GM12878 (cell line): Measurements from ENCODE around the gene FLNC. TPM values are rescaled to one million over a fixed set of nuclear protein-coding genes. Genes with fewer than 3 reads are reported as not detected.

Experiments
- ATAC-seq: fragments of 200-7000 bp; cut with Tn5 transposase; 3 replicates; pipeline ENCODE4 v1.9.1; 2020; ENCODE audit warnings: mild to moderate bottlenecking, moderate library complexity
- BruUV-seq: library from RNA; stranded (reverse); fragments of 400-500 nt; replicated peaks from 2 replicates; lab custom pipeline; 2021; lab: Mats Ljungman, UMichigan
- CTCF ChIA-PET: fragments of 300-600 bp; sonication (Branson Sonifier 250); formaldehyde crosslinking; extraction: SDS; loops from one replicate; lab custom pipeline; 2021; ENCODE audit warnings: inconsistent platforms; lab: Yijun Ruan, JAX
- POLR2A ChIA-PET: fragments of 350-600 bp; formaldehyde crosslinking; extraction: SDS; loops from one replicate; lab custom pipeline; 2021; ENCODE audit warnings: inconsistent platforms; lab: Charles Lee
- RAD21 ChIA-PET: fragments of 300-600 bp; sonication (Branson Sonifier 250); formaldehyde crosslinking; loops from one replicate; lab custom pipeline; 2023; ENCODE audit warnings: antibody characterized with exemption; ENCODE audit not compliant: unreplicated experiment; lab: Charles Lee
- SMC1A ChIA-PET: fragments of 300-600 bp; sonication (Branson Sonifier 250); formaldehyde crosslinking; loops from one replicate; lab custom pipeline; 2023; ENCODE audit not compliant: unreplicated experiment, uncharacterized antibody; lab: Charles Lee
- DNase-seq: peaks from one replicate; pipeline ENCODE4 v3.0.0-alpha.2; 2011; ENCODE audit warnings: low read depth, low spot score
- FAIRE-seq: peaks from 3 replicates; lab custom pipeline; 2011; peaks lifted over from hg19 to GRCh38; lab: Jason Lieb, UNC
- H2AFZ ChIP-seq: 2 replicates; pipeline ENCODE4 v1.6.0; 2011; ENCODE audit warnings: low read depth, low read length, control low read depth; ENCODE audit not compliant: control insufficient read depth
- H3K27ac ChIP-seq: 2 replicates; pipeline ENCODE4 v1.5.1; 2011; ENCODE audit warnings: control low read depth; ENCODE audit not compliant: control insufficient read depth, insufficient read depth
- H3K27me3 ChIP-seq, 2 experiments: replicated peaks in 1 of 2; 2 replicates each; pipeline versions ENCODE4 v1.6.0 to v1.6.1; 2011; ENCODE audit warnings: low read length in 1 of 2; ENCODE audit not compliant: control insufficient read depth in 2 of 2, insufficient read depth in 2 of 2
- H3K36me3 ChIP-seq, 2 experiments: 2 replicates each; pipeline ENCODE4 v1.5.1; 2011; ENCODE audit warnings: low read length in 1 of 2; ENCODE audit not compliant: control insufficient read depth in 2 of 2, insufficient read depth in 2 of 2
- H3K4me1 ChIP-seq: 2 replicates; pipeline ENCODE4 v1.6.1; 2011; ENCODE audit warnings: mild to moderate bottlenecking, low read length, moderate library complexity, mixed read lengths; ENCODE audit not compliant: control insufficient read depth, insufficient read depth
- H3K4me2 ChIP-seq: 2 replicates; pipeline ENCODE4 v1.6.0; 2011; ENCODE audit warnings: control low read depth; ENCODE audit not compliant: control insufficient read depth, insufficient read depth
- H3K4me3 ChIP-seq: fragments of 200-600 bp; sonication (generic); 2 replicates; pipeline ENCODE4 v1.5.1; 2016
- H3K79me2 ChIP-seq: 2 replicates; pipeline ENCODE4 v1.6.0; 2011; ENCODE audit warnings: low read length; ENCODE audit not compliant: control insufficient read depth, insufficient read depth
- H3K9ac ChIP-seq: 2 replicates; pipeline ENCODE4 v1.8.0; 2011; ENCODE audit warnings: low read length, control low read depth, mixed read lengths; ENCODE audit not compliant: control insufficient read depth, insufficient read depth
- H3K9me3 ChIP-seq: replicated peaks from 3 replicates; pipeline ENCODE4 v1.5.1; 2011; ENCODE audit warnings: mild to moderate bottlenecking, low read length; ENCODE audit not compliant: control insufficient read depth, insufficient read depth
- H4K20me1 ChIP-seq: 2 replicates; pipeline ENCODE4 v1.6.0; 2011; ENCODE audit not compliant: control insufficient read depth, insufficient read depth
- ATF3 ChIP-seq: IDR thresholded peaks from 2 replicates; pipeline ENCODE4 v1.6.1; 2011; ENCODE audit warnings: low read depth, mild to moderate bottlenecking, low read length, moderate library complexity, borderline replicate concordance; ENCODE audit errors: extremely low read depth
- DPF2 ChIP-seq: fragments of 450-650 bp; IDR thresholded peaks from 2 replicates; pipeline ENCODE4 v1.6.1; 2017; ENCODE audit warnings: mild to moderate bottlenecking
- HDAC6 ChIP-seq: fragments of 200-600 bp; sonication (generic); IDR thresholded peaks from one replicate; pipeline ENCODE4 v1.8.0; 2017; ENCODE audit warnings: antibody characterized with exemption; ENCODE audit not compliant: unreplicated experiment
- SUZ12 ChIP-seq: fragments of 200-600 bp; sonication (generic); IDR thresholded peaks from one replicate; pipeline ENCODE4 v1.6.1; 2018; ENCODE audit warnings: antibody characterized with exemption, mild to moderate bottlenecking; ENCODE audit not compliant: unreplicated experiment
- WGBS: methylation state at CpG from one replicate; pipeline ENCODE4 v1.1.6; 2016; ENCODE audit warnings: low lambda C conversion rate; ENCODE audit not compliant: insufficient replicate concordance, insufficient coverage; ENCODE audit errors: missing lambda C conversion rate; 5-methylcytosine and 5-hydroxymethylcytosine counted together
- in situ Hi-C: fragments of 300-500 bp; cut with MboI; formaldehyde crosslinking; loops from 9 replicates; pipeline ENCODE4 v1.14.3; 2018; ENCODE audit warnings: mixed read lengths
- intact Hi-C: fragments of 100-400 bp; cut with micrococcal nuclease; formaldehyde crosslinking; loops from one replicate; pipeline ENCODE4 v1.14.2; 2022; ENCODE audit not compliant: unreplicated experiment
- polyA plus RNA-seq, 11 experiments: library from polyadenylated mRNA; depleted of rRNA in 4 of 11; unstranded in 6 of 11; stranded (reverse) in 5 of 11; fragments of >200 nt; fragmentation: Nextera tagmentation in 4 of 11; fragmentation: Illumina TruSeq in 1 of 11; extraction: Ambion mirVana in 4 of 11; extraction: Trizol in 1 of 11; gene quantifications; 1 replicate in 1 of 11; 2 replicates in 10 of 11; pipeline versions ENCODE4 v1.2.1 to v1.2.3, GENCODE V29; 2011 to 2016; ENCODE audit warnings: inconsistent platforms in 2 of 11, missing spikeins in 2 of 11, low read depth in 1 of 11
- total RNA-seq, 4 experiments: library from RNA; depleted of rRNA in 3 of 4; stranded (reverse); fragments of >200 nt in 3 of 4; fragmentation: Illumina TruSeq in 1 of 4; extraction: Trizol in 1 of 4; gene quantifications; 2 replicates each; pipeline versions ENCODE4 v1.2.1 to v1.2.3, GENCODE V29; 2013 to 2021
- TF ChIP-seq, protein P1 (sequence below): IDR thresholded peaks from 2 replicates; pipeline ENCODE4 v1.6.1; 2012; ENCODE audit warnings: low read depth, low read length, improper control_type of control experiment

The FLNC gene
- total and polyA plus RNA-seq, 10 of the 15 experiments (the other 5 are each of a cell fraction or from before 2014, with no cell fraction given), result 0.01 to 0.21 (median 0.06) TPM; not detected in 3

DNA sequence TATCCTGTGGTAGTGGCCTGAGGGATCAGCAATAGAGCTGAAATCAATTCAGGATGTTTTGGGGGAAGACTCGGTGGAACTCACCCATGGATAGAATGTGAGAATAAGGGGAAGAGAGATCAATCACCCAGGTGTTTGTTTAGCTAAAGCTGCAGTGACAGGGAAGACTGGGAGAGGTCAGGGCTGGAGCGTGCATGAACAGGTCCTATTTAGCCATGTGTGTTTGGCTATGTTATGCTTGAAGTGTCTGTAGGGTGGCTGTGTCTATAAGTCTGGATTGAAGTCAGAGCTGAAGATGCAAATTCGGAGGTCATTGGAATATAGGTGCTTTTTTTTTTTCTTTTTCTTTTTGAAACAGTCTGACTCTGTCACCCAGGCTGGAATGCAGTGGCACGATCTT, 37.0 kb downstream of the FLNC start:
- Histone ChIP-seq H3K9me3 (no peaks in the 10 kb centered on the region), H3K27me3 (no peaks in the 10 kb centered on the region), H3K4me1 (peaks cover 11% of the 10 kb centered on the region; the same call in 1 of the 2 replicates), H3K36me3 (no peaks in the 10 kb centered on the region; a peak in 2 of 4 replicates), H2AFZ (no peak overlapping the region), H3K27ac (no peak overlapping the region)
- CTCF ChIA-PET, result interaction anchor here (0.6 to 1.4 kb wide), 5 partner anchors 16 to 344 kb away, joined by 3 to 9 read pairs (median 4); no protein-coding TSS in a partner anchor
- WGBS, result 84% methylated on average over 4 of the region's 4 CpGs
- intact Hi-C loops (no loop called here), in situ Hi-C loops (no loop called here)
- no peak for DNase-seq
- no peak for TF ChIP-seq ATF3
- TF ChIP-seq, protein P1, sequence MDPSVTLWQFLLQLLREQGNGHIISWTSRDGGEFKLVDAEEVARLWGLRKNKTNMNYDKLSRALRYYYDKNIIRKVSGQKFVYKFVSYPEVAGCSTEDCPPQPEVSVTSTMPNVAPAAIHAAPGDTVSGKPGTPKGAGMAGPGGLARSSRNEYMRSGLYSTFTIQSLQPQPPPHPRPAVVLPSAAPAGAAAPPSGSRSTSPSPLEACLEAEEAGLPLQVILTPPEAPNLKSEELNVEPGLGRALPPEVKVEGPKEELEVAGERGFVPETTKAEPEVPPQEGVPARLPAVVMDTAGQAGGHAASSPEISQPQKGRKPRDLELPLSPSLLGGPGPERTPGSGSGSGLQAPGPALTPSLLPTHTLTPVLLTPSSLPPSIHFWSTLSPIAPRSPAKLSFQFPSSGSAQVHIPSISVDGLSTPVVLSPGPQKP, result no peak
- TF ChIP-seq SUZ12, result no peak
- no peak for TF ChIP-seq DPF2
- TF ChIP-seq HDAC6, result no peak
- TF ChIP-seq, all 136 proteins: peak for 0
- no TSS peak for BruUV-seq
- peaks cover 18% of the 10 kb centered on the region for H3K79me2 ChIP-seq
- ChIA-PET SMC1A (interaction anchor here (0.7 to 1.5 kb wide), 5 partner anchors 12 to 227 kb away, joined by 3 read pairs; no protein-coding TSS in a partner anchor), RAD21 (interaction anchor here (0.9 kb wide), 1 partner anchor 223 kb away, joined by 4 read pairs; no protein-coding TSS in a partner anchor), POLR2A (no interaction called here)
- H3K4me2 ChIP-seq, result no peak overlapping the region
- no peak overlapping the region for H3K9ac ChIP-seq
- H3K4me3 ChIP-seq, result no peak overlapping the region
- no peak for ATAC-seq
- FAIRE-seq, result no peak
- H4K20me1 ChIP-seq, result no peaks in the 10 kb centered on the region
